ENCODE results near the gene NELL2.
"Not testable (repeated sequence)": the region's sequence is repeated elsewhere in the genome, so short reads cannot be mapped to it uniquely, and the experiment has no call there.

NELL2 gene

GRCh38 chr12:44738051-44738450 is 138.1 kb downstream of the NELL2 start:
- Histone ChIP-seq H3K27me3 (ENCODE audit: low read depth) (no peaks in the 10 kb centered on the region), H3K9me3 (no peaks in the 10 kb centered on the region), H3K4me1 (no peaks in the 10 kb centered on the region), H3K4me3 (no peak overlapping the region), H3K36me3 (replicated peaks) (no peaks in the 10 kb centered on the region)
- in situ Hi-C loops (cut with MboI; ENCODE audit: low sequenced_read_pairs), result no loop called here
- DNase-seq (ENCODE audit: low spot score in 2 of 2), result no peak

- Histone ChIP-seq H3K27me3 (ENCODE audit: low read depth) (no peaks in the 10 kb centered on the region), H3K9me3 (no peaks in the 10 kb centered on the region), H3K4me1 (peaks cover under 1% of the 10 kb centered on the region; the same call in 1 of the 2 replicates), H3K4me3 (no peak overlapping the region), H3K36me3 (replicated peaks) (no peaks in the 10 kb centered on the region)
- in situ Hi-C loops (cut with MboI; ENCODE audit: low sequenced_read_pairs), result no loop called here
- DNase-seq (ENCODE audit: low spot score in 2 of 2), result no peak
Observed at GRCh38 chr12:44728566-44728965, 147.5 kb downstream of the NELL2 start.

GRCh38 chr12:44720265-44720664 is 155.8 kb downstream of the NELL2 start:
- H3K4me3 ChIP-seq, result no peak overlapping the region
- in situ Hi-C loops (cut with MboI; ENCODE audit: low sequenced_read_pairs), result no loop called here
- peaks cover 31% of the 10 kb centered on the region for H3K4me1 ChIP-seq
- no peaks in the 10 kb centered on the region for H3K27me3 ChIP-seq (ENCODE audit: low read depth)
- no peaks in the 10 kb centered on the region for H3K9me3 ChIP-seq
- no peaks in the 10 kb centered on the region for H3K36me3 ChIP-seq (replicated peaks)
- DNase-seq (ENCODE audit: low spot score in 2 of 2), result no peak

GRCh38 chr12:44717612-44718011 is 158.5 kb downstream of the NELL2 start:
- no peaks in the 10 kb centered on the region for H3K9me3 ChIP-seq
- H3K27me3 ChIP-seq (ENCODE audit: low read depth), result no peaks in the 10 kb centered on the region
- in situ Hi-C loops (cut with MboI; ENCODE audit: low sequenced_read_pairs), result no loop called here
- DNase-seq (ENCODE audit: low spot score in 2 of 2), result peak in 1 of 2 experiments; percentile 8
- no peaks in the 10 kb centered on the region for H3K36me3 ChIP-seq (replicated peaks)
- no peak overlapping the region for H3K4me3 ChIP-seq
- peaks cover 44% of the 10 kb centered on the region for H3K4me1 ChIP-seq

- in situ Hi-C loops (cut with MboI; ENCODE audit: low sequenced_read_pairs), result no loop called here
- peaks cover 50% of the 10 kb centered on the region for H3K4me1 ChIP-seq
- no peak overlapping the region for H3K4me3 ChIP-seq
- H3K36me3 ChIP-seq (replicated peaks), result no peaks in the 10 kb centered on the region
- no peaks in the 10 kb centered on the region for H3K9me3 ChIP-seq
- H3K27me3 ChIP-seq (ENCODE audit: low read depth), result no peaks in the 10 kb centered on the region
- peak; percentile 18 to 69 for DNase-seq (ENCODE audit: low spot score in 2 of 2)
Observed at GRCh38 chr12:44716711-44717110, 159.4 kb downstream of the NELL2 start.

GRCh38 chr12:44711736-44712135 is 164.4 kb downstream of the NELL2 start:
- in situ Hi-C loops (cut with MboI; ENCODE audit: low sequenced_read_pairs), result no loop called here
- Histone ChIP-seq H3K36me3 (replicated peaks) (no peaks in the 10 kb centered on the region), H3K9me3 (no peaks in the 10 kb centered on the region)

GRCh38 chr12:44709166-44709565 is 166.9 kb downstream of the NELL2 start:
- DNase-seq (ENCODE audit: low spot score in 2 of 2), result no peak

More at GRCh38 chr12:44711736-44712135, 164.4 kb downstream of the NELL2 start:
- DNase-seq (ENCODE audit: low spot score in 2 of 2), result no peak
- Histone ChIP-seq H3K4me3 (no peak overlapping the region), H3K27me3 (ENCODE audit: low read depth) (no peaks in the 10 kb centered on the region), H3K4me1 (peaks cover 30% of the 10 kb centered on the region)

GRCh38 chr12:44708218-44708617 is 167.9 kb downstream of the NELL2 start:
- no peak overlapping the region for H3K4me3 ChIP-seq
- in situ Hi-C loops (cut with MboI; ENCODE audit: low sequenced_read_pairs), result no loop called here
- no peak for DNase-seq (ENCODE audit: low spot score in 2 of 2)

More at GRCh38 chr12:44709166-44709565, 166.9 kb downstream of the NELL2 start:
- no peak overlapping the region for H3K4me3 ChIP-seq
- in situ Hi-C loops (cut with MboI; ENCODE audit: low sequenced_read_pairs), result no loop called here
- no peaks in the 10 kb centered on the region for H3K9me3 ChIP-seq
- H3K27me3 ChIP-seq (ENCODE audit: low read depth), result no peaks in the 10 kb centered on the region
- peaks cover 18% of the 10 kb centered on the region for H3K4me1 ChIP-seq
- no peaks in the 10 kb centered on the region for H3K36me3 ChIP-seq (replicated peaks)

GRCh38 chr12:44703182-44703910 is 172.8 kb downstream of the NELL2 start:
- Histone ChIP-seq H3K9me3 (no peaks in the 10 kb centered on the region), H3K4me3 (no peak overlapping the region), H3K36me3 (replicated peaks) (no peaks in the 10 kb centered on the region), H3K27me3 (ENCODE audit: low read depth) (no peaks in the 10 kb centered on the region), H3K4me1 (no peaks in the 10 kb centered on the region; the same call in 1 of the 2 replicates)
- DNase-seq (ENCODE audit: low spot score in 2 of 2), result no peak
- in situ Hi-C loops (cut with MboI; ENCODE audit: low sequenced_read_pairs), result no loop called here

More at GRCh38 chr12:44708218-44708617, 167.9 kb downstream of the NELL2 start:
- Histone ChIP-seq H3K9me3 (no peaks in the 10 kb centered on the region), H3K36me3 (replicated peaks) (no peaks in the 10 kb centered on the region), H3K27me3 (ENCODE audit: low read depth) (no peaks in the 10 kb centered on the region), H3K4me1 (peaks cover 13% of the 10 kb centered on the region)

GRCh38 chr12:44697511-44697910 is 178.6 kb downstream of the NELL2 start:
- in situ Hi-C loops (cut with MboI; ENCODE audit: low sequenced_read_pairs), result no loop called here
- Histone ChIP-seq H3K9me3 (no peaks in the 10 kb centered on the region), H3K36me3 (replicated peaks) (no peaks in the 10 kb centered on the region), H3K4me3 (no peak overlapping the region), H3K4me1 (peaks cover 22% of the 10 kb centered on the region), H3K27me3 (ENCODE audit: low read depth) (no peaks in the 10 kb centered on the region)
- DNase-seq (ENCODE audit: low spot score in 2 of 2), result no peak

- H3K36me3 ChIP-seq (replicated peaks), result no peaks in the 10 kb centered on the region
- H3K9me3 ChIP-seq, result no peaks in the 10 kb centered on the region
- H3K27me3 ChIP-seq (ENCODE audit: low read depth), result no peaks in the 10 kb centered on the region
- in situ Hi-C loops (cut with MboI; ENCODE audit: low sequenced_read_pairs), result no loop called here
- H3K4me3 ChIP-seq, result no peak overlapping the region
- peaks cover 29% of the 10 kb centered on the region for H3K4me1 ChIP-seq
- no peak for DNase-seq (ENCODE audit: low spot score in 2 of 2)
Observed at GRCh38 chr12:44696542-44696941, 179.6 kb downstream of the NELL2 start.

- no peaks in the 10 kb centered on the region for H3K36me3 ChIP-seq (replicated peaks)
- H3K4me3 ChIP-seq, result no peak overlapping the region
- in situ Hi-C loops (cut with MboI; ENCODE audit: low sequenced_read_pairs), result no loop called here
Observed at GRCh38 chr12:44694017-44694416, 182.1 kb downstream of the NELL2 start.

GRCh38 chr12:44689587-44689986 is 186.5 kb downstream of the NELL2 start:
- no peak overlapping the region for H3K4me3 ChIP-seq
- no peaks in the 10 kb centered on the region for H3K36me3 ChIP-seq (replicated peaks)
- in situ Hi-C loops (cut with MboI; ENCODE audit: low sequenced_read_pairs), result no loop called here
- DNase-seq (ENCODE audit: low spot score in 2 of 2), result no peak
- peaks cover 24% of the 10 kb centered on the region for H3K4me1 ChIP-seq
- H3K9me3 ChIP-seq, result no peaks in the 10 kb centered on the region
- H3K27me3 ChIP-seq (ENCODE audit: low read depth), result no peaks in the 10 kb centered on the region

More at GRCh38 chr12:44694017-44694416, 182.1 kb downstream of the NELL2 start:
- DNase-seq (ENCODE audit: low spot score in 2 of 2), result peak; percentile 54 to 90
- no peaks in the 10 kb centered on the region for H3K27me3 ChIP-seq (ENCODE audit: low read depth)
- H3K4me1 ChIP-seq, result peaks cover 31% of the 10 kb centered on the region
- no peaks in the 10 kb centered on the region for H3K9me3 ChIP-seq

- H3K9me3 ChIP-seq; in situ Hi-C loops (cut with MboI; ENCODE audit: low sequenced_read_pairs); H3K4me3 ChIP-seq; DNase-seq (ENCODE audit: low spot score in 2 of 2); H3K27me3 ChIP-seq (ENCODE audit: low read depth); H3K4me1 ChIP-seq; H3K36me3 ChIP-seq (replicated peaks): not testable (repeated sequence)
Observed at GRCh38 chr12:44686821-44687432, 189.2 kb downstream of the NELL2 start.

Measured in HAP-1 (cell line).